ENCODE measurements around the gene ILKAP. TPM values are rescaled to one million over a fixed set of nuclear protein-coding genes. Genes with fewer than 3 reads are reported as not detected.

Gene ILKAP
- total RNA-seq, 4 donors from 2014 or later: 36.3 to 82.6 (median 49.6) TPM

- Histone ChIP-seq H3K4me3 (no peak overlapping the region), H3K27me3 (no peaks in the 10 kb centered on the region), H3K4me1 (no peaks in the 10 kb centered on the region), H3K9me3 (no peaks in the 10 kb centered on the region), H3K36me3 (no peaks in the 10 kb centered on the region), H3K27ac (no peak overlapping the region)
- 90% methylated on average over 5 of the region's 16 CpGs for WGBS
- TF ChIP-seq POLR2A (IDR thresholded peaks at IDR 0.05) (no peak), POLR2AphosphoS5 (IDR thresholded peaks at IDR 0.05) (no peak), EP300 (IDR thresholded peaks at IDR 0.05) (no peak)
- TF ChIP-seq, protein P1, sequence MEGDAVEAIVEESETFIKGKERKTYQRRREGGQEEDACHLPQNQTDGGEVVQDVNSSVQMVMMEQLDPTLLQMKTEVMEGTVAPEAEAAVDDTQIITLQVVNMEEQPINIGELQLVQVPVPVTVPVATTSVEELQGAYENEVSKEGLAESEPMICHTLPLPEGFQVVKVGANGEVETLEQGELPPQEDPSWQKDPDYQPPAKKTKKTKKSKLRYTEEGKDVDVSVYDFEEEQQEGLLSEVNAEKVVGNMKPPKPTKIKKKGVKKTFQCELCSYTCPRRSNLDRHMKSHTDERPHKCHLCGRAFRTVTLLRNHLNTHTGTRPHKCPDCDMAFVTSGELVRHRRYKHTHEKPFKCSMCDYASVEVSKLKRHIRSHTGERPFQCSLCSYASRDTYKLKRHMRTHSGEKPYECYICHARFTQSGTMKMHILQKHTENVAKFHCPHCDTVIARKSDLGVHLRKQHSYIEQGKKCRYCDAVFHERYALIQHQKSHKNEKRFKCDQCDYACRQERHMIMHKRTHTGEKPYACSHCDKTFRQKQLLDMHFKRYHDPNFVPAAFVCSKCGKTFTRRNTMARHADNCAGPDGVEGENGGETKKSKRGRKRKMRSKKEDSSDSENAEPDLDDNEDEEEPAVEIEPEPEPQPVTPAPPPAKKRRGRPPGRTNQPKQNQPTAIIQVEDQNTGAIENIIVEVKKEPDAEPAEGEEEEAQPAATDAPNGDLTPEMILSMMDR (IDR thresholded peaks at IDR 0.05): no peak
- no peak for DNase-seq (ENCODE audit: low spot score in 2 of 2)
Observed at GRCh38 chr2:238151628-238152235, 51.8 kb downstream of the ILKAP start.

- Histone ChIP-seq H3K36me3 (no peaks in the 10 kb centered on the region), H3K27ac (no peak overlapping the region), H3K4me3 (no peak overlapping the region), H3K9me3 (no peaks in the 10 kb centered on the region), H3K4me1 (no peaks in the 10 kb centered on the region), H3K27me3 (no peaks in the 10 kb centered on the region)
- TF ChIP-seq, protein P1 (IDR thresholded peaks at IDR 0.05): no peak
- TF ChIP-seq EP300 (IDR thresholded peaks at IDR 0.05) (no peak), POLR2AphosphoS5 (IDR thresholded peaks at IDR 0.05) (no peak), POLR2A (IDR thresholded peaks at IDR 0.05) (no peak)
- no peak for DNase-seq (ENCODE audit: low spot score in 2 of 2)
- WGBS: 74% methylated on average over 2 of the region's 13 CpGs
Observed at GRCh38 chr2:238151205-238151604, 52.3 kb downstream of the ILKAP start.

DNA sequence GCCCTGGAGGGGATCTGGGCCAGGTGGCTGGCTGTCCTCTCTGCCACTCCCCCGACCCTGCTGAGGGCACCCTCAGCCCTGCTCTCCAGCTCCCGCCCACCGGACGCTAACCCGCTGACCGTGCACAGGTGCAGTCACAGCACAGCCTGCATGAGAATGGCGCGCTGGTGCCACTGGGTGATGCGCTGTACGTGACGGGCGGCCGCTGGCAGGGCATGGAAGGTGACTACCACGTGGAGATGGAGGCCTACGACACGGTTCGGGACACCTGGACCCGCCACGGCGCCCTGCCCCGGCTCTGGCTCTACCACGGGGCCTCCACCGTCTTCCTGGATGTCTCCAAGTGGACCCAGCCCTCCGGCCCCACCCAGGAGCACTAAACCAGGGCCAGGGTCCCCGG lies 52.8 kb downstream of the ILKAP start:
- Histone ChIP-seq H3K4me1 (no peaks in the 10 kb centered on the region), H3K36me3 (no peaks in the 10 kb centered on the region), H3K9me3 (no peaks in the 10 kb centered on the region), H3K27me3 (no peaks in the 10 kb centered on the region), H3K27ac (no peak overlapping the region), H3K4me3 (no peak overlapping the region)
- 92% methylated on average over 15 of the region's 25 CpGs for WGBS
- TF ChIP-seq, protein P1 (IDR thresholded peaks at IDR 0.05): no peak
- TF ChIP-seq POLR2AphosphoS5 (IDR thresholded peaks at IDR 0.05) (no peak), POLR2A (IDR thresholded peaks at IDR 0.05) (no peak), EP300 (IDR thresholded peaks at IDR 0.05) (no peak)
- no peak for DNase-seq (ENCODE audit: low spot score in 2 of 2)

DNA sequence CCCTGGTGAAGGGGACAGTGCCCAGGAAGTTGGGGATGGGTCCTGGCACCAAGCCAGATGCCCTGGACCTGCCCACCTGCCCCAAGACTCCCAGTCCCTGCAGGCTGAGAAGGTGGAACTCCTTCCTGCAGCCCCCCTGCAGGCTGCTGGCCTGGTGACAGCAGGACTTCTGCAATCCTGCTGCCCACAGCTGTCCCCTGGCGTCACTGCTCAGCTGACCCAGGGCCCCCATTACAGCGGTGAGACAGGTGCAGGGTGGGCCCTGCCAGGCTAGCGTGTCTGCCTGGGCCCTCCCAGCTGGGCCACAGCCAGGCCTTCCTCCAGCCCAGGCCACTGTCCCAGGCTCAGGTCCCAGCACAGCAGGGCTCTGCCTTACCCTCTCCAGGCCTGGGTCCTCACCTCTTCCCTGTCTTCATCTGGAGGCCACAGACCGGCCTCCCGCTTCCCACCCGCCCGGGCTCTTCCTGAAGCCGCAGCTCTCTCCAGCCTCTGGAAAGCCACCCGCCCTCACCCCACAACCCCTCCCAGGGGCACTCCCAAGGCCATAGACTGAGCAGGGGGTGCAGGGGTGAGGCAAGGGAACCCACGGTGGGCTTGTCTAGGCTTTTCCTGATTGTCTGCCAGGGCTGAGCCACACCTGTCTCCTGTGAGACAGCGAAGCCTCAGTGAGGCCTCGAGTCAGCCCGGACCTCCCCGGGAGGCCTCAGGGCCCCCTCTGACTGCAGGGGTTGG lies 53.5 kb downstream of the ILKAP start:
- DNase-seq (ENCODE audit: low spot score in 2 of 2): no peak
- no peak overlapping the region for H3K4me3 ChIP-seq
- no peaks in the 10 kb centered on the region for H3K4me1 ChIP-seq
- 71% methylated on average over 12 of the region's 14 CpGs for WGBS
- TF ChIP-seq POLR2A (IDR thresholded peaks at IDR 0.05) (no peak), EP300 (IDR thresholded peaks at IDR 0.05) (no peak), POLR2AphosphoS5 (IDR thresholded peaks at IDR 0.05) (no peak)
- TF ChIP-seq, protein P1 (IDR thresholded peaks at IDR 0.05): no peak
- H3K9me3 ChIP-seq: no peaks in the 10 kb centered on the region
- no peaks in the 10 kb centered on the region for H3K27me3 ChIP-seq
- no peak overlapping the region for H3K27ac ChIP-seq
- H3K36me3 ChIP-seq: no peaks in the 10 kb centered on the region

DNA sequence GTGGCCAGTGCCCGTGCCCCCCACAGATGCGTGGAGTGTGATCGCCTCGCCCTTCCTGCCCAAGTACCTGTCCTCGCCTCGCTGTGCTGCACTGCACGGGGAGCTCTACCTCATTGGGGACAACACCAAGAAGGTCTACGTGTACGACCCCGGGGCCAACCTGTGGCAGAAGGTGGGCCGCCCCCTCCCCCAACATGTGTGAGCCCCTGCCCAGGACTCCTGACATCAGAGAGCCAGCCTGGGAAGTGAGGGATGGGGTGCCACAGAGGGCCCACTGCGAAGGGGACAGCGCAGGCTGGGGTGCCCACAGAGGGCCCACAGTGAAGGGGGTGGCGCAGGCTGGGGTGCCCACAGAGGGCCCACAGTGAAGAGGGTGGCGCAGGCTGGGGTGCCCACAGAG lies 54.5 kb downstream of the ILKAP start:
- H3K36me3 ChIP-seq: no peaks in the 10 kb centered on the region
- TF ChIP-seq, protein P1 (IDR thresholded peaks at IDR 0.05): no peak
- TF ChIP-seq POLR2AphosphoS5 (IDR thresholded peaks at IDR 0.05): no peak
- no peak for TF ChIP-seq POLR2A (IDR thresholded peaks at IDR 0.05)
- no peak for TF ChIP-seq EP300 (IDR thresholded peaks at IDR 0.05)
- peaks cover under 1% of the 10 kb centered on the region for H3K4me1 ChIP-seq
- no peak for DNase-seq (ENCODE audit: low spot score in 2 of 2)
- 100% methylated on average over 2 of the region's 15 CpGs for WGBS
- H3K27me3 ChIP-seq: no peaks in the 10 kb centered on the region
- H3K4me3 ChIP-seq: no peak overlapping the region
- H3K9me3 ChIP-seq: no peaks in the 10 kb centered on the region
- no peak overlapping the region for H3K27ac ChIP-seq
